ENCODE results near the gene UBALD1.
"Not testable (repeated sequence)": the region's sequence is repeated elsewhere in the genome, so short reads cannot be mapped to it uniquely, and the experiment has no call there.

DNA sequence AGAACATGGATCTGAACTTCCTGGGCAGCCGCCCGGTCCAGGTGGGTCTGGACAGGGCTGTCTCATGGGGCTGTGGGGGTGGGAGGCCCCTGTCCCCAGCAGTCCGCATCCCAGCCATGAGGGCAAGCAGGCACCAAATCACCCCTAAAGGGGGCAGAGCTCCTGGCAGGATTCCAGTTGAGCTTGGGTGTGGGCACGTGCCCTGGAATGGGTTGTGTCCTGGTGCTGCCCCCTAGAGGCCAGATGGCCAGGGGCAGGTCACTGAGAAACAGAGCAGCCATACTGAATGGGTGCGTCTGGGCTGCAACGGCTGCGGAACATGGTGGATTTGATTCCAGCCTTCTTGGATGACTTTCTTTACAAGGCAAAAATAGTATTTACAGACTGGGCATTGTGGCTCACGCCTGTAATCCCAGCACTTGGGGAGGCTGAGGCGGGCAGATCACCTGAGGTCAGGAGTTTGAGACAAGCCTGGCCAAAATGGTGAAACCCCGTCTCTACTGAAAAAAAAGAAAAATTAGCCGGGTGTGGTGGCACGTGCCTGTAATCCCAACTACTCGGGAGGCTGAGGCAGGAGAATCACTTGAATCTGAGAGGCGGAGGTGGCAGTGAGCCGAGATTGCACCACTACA, 35.9 kb upstream of the UBALD1 start:
- peak; percentile 45 to 71 (median 66) for TF ChIP-seq CTCF (IDR thresholded peaks at IDR 0.05)
- not testable (repeated sequence) for TF ChIP-seq POLR2A (IDR thresholded peaks at IDR 0.05)
